SU-DHL-6 (cell line): Measurements from ENCODE around the gene YPEL3.

ENCODE experiments used
- H2AFZ ChIP-seq: fragments of 200-600 bp; sonication (generic); 2 replicates; pipeline ENCODE4 v1.6.1; 2014; ENCODE audit warnings: low read depth, mild to moderate bottlenecking, moderate library complexity, mixed read lengths, antibody characterized with exemption, low read length; ENCODE audit not compliant: severe bottlenecking
- H3F3A ChIP-seq: fragments of 200-600 bp; shearing (Covaris generic); 2 replicates; pipeline ENCODE4 v1.6.0; 2016; ENCODE audit warnings: antibody characterized with exemption, mild to moderate bottlenecking; ENCODE audit not compliant: insufficient read depth
- H3K27ac ChIP-seq: fragments of 200-600 bp; sonication (generic); 2 replicates; pipeline ENCODE4 v1.5.1; 2016; ENCODE audit warnings: low read depth, mild to moderate bottlenecking, low read length, moderate library complexity, mixed read lengths
- H3K27me3 ChIP-seq: fragments of 200-600 bp; sonication (generic), shearing (Covaris generic); 2 replicates; pipeline ENCODE4 v1.6.0; 2014; ENCODE audit warnings: mild to moderate bottlenecking, low read length
- H3K36me3 ChIP-seq: fragments of 200-600 bp; sonication (generic); 2 replicates; pipeline ENCODE4 v1.6.1; 2014; ENCODE audit warnings: mild to moderate bottlenecking, low read length, mixed read lengths
- H3K4me2 ChIP-seq: fragments of 300-600, 200-600 bp; shearing (Covaris generic), sonication (generic); 2 replicates; pipeline ENCODE4 v1.6.0; 2014; ENCODE audit warnings: low read length, low read depth, mild to moderate bottlenecking; ENCODE audit not compliant: poor library complexity, severe bottlenecking
- H3K4me3 ChIP-seq: fragments of 200-600 bp; sonication (generic); 2 replicates; pipeline ENCODE4 v1.5.1; 2014; ENCODE audit warnings: antibody characterized with exemption, low read length, mild to moderate bottlenecking, mixed read lengths; ENCODE audit not compliant: insufficient read depth, poor library complexity, severe bottlenecking
- H3K79me2 ChIP-seq: fragments of 200-600 bp; sonication (generic); 2 replicates; pipeline ENCODE4 v1.6.1; 2014; ENCODE audit warnings: mild to moderate bottlenecking, low read length, moderate library complexity; ENCODE audit not compliant: insufficient read depth
- H3K9ac ChIP-seq: fragments of 200-600 bp; sonication (generic); 2 replicates; pipeline ENCODE4 v1.7.0; 2014; ENCODE audit warnings: mild to moderate bottlenecking, low read length
- H3K9me2 ChIP-seq: fragments of 200-600 bp; sonication (generic); replicated peaks from 2 replicates; pipeline ENCODE4 v1.6.1; 2014; ENCODE audit warnings: low read length; ENCODE audit not compliant: insufficient read depth
- H3K9me3 ChIP-seq: fragments of 200-600 bp; sonication (generic); 2 replicates; pipeline ENCODE4 v1.6.1; 2014; ENCODE audit warnings: low read length, mixed read lengths; ENCODE audit not compliant: insufficient read depth
- H4K20me1 ChIP-seq: fragments of 200-600 bp; sonication (generic); 2 replicates; pipeline ENCODE4 v1.6.1; 2014; ENCODE audit warnings: low read depth, mild to moderate bottlenecking, antibody characterized with exemption, low read length, moderate library complexity, mixed read lengths
- EZH2phosphoT487 ChIP-seq: fragments of 200-600 bp; sonication (generic), shearing (Covaris generic); conservative IDR thresholded peaks from 2 replicates; pipeline ENCODE4 v1.6.1; 2018; ENCODE audit warnings: mild to moderate bottlenecking, antibody characterized with exemption, low read length, moderate library complexity, mixed read lengths
- TF ChIP-seq, protein P1 (sequence below): fragments of 200-600 bp; sonication (generic); IDR thresholded peaks from one replicate; pipeline ENCODE4 v1.5.1; 2017; ENCODE audit warnings: antibody characterized with exemption, mild to moderate bottlenecking, low read length, moderate library complexity; ENCODE audit not compliant: insufficient read depth, poor library complexity, severe bottlenecking

Gene YPEL3

DNA sequence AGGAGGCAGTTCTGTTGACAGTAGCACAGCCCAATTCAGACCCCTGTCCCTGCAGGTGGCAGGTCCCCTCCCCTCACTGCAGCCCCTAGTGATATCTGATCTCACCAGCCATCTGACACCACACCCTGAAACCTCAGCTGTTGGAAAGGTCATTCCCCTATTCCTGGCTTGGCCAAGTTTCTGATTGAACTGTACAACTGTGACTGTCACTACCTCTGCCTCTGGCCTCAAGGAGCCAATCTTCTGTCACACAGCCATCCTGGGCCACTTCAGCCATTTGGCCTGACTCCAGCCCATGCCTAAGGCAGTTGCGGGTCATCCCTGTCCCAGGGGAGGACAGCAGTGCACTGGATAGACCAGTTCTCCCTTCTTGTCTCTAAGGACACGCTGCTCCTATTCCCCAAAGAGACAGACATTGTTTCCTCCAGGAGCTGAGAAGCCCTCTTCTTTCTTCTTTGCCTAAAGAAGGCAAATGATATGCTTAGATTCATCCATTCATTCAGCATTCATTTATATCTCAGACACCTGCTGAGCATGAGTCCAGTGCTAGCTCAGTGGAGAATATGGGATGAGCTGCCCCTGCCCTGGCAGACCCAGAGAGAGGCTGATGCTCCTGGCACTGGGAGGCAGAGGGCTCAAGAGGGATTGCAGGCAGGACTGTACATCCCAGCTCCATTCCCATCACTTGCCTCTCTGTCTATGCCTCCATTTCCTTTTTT is 35.0 kb downstream of the YPEL3 start:
- H3K4me3 ChIP-seq, result no peak overlapping the region
- no peaks in the 10 kb centered on the region for H3K27me3 ChIP-seq
- no peak overlapping the region for H2AFZ ChIP-seq
- peaks cover 12% of the 10 kb centered on the region for H3K79me2 ChIP-seq
- no peaks in the 10 kb centered on the region for H3F3A ChIP-seq
- TF ChIP-seq, protein P1, sequence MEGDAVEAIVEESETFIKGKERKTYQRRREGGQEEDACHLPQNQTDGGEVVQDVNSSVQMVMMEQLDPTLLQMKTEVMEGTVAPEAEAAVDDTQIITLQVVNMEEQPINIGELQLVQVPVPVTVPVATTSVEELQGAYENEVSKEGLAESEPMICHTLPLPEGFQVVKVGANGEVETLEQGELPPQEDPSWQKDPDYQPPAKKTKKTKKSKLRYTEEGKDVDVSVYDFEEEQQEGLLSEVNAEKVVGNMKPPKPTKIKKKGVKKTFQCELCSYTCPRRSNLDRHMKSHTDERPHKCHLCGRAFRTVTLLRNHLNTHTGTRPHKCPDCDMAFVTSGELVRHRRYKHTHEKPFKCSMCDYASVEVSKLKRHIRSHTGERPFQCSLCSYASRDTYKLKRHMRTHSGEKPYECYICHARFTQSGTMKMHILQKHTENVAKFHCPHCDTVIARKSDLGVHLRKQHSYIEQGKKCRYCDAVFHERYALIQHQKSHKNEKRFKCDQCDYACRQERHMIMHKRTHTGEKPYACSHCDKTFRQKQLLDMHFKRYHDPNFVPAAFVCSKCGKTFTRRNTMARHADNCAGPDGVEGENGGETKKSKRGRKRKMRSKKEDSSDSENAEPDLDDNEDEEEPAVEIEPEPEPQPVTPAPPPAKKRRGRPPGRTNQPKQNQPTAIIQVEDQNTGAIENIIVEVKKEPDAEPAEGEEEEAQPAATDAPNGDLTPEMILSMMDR, result no peak
- no peak for TF ChIP-seq EZH2phosphoT487
- H3K9me2 ChIP-seq, result no peaks in the 10 kb centered on the region
- H3K36me3 ChIP-seq, result no peaks in the 10 kb centered on the region; the same call in 1 of the 2 replicates
- H3K9ac ChIP-seq, result no peak overlapping the region
- H3K9me3 ChIP-seq, result no peaks in the 10 kb centered on the region
- H3K27ac ChIP-seq, result no peak overlapping the region
- H3K4me2 ChIP-seq, result no peak overlapping the region
- no peaks in the 10 kb centered on the region; the same call in 1 of the 2 replicates for H4K20me1 ChIP-seq

DNA sequence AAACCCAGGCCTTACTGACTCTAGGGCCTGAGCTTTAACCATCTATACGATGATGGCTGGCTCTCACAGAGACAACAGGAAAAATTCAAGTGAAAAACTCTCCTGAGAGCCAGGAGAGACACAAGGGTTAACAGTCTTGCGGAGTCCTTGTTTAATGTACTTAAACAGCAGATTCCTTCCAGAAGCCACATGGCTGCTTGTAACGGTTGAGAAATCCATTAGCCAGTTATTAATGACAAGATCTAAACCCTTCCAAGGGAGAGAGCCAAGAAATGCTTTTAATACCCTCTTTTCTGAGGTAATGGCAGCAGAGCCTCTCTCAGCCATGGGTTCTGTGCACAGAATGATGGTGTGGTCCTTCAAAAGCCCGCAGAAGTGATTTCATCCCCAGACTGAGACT is 35.7 kb downstream of the YPEL3 start:
- Histone ChIP-seq H3K27ac (no peak overlapping the region), H2AFZ (no peak overlapping the region), H3K9me3 (no peaks in the 10 kb centered on the region), H3K4me3 (no peak overlapping the region), H3K79me2 (peaks cover 8% of the 10 kb centered on the region; the same call in 1 of the 2 replicates), H3F3A (no peaks in the 10 kb centered on the region), H3K4me2 (no peak overlapping the region), H3K27me3 (no peaks in the 10 kb centered on the region), H3K9ac (no peak overlapping the region), H3K36me3 (no peaks in the 10 kb centered on the region), H3K9me2 (no peaks in the 10 kb centered on the region), H4K20me1 (no peaks in the 10 kb centered on the region)
- TF ChIP-seq EZH2phosphoT487, result no peak
- TF ChIP-seq, protein P1, result no peak

DNA sequence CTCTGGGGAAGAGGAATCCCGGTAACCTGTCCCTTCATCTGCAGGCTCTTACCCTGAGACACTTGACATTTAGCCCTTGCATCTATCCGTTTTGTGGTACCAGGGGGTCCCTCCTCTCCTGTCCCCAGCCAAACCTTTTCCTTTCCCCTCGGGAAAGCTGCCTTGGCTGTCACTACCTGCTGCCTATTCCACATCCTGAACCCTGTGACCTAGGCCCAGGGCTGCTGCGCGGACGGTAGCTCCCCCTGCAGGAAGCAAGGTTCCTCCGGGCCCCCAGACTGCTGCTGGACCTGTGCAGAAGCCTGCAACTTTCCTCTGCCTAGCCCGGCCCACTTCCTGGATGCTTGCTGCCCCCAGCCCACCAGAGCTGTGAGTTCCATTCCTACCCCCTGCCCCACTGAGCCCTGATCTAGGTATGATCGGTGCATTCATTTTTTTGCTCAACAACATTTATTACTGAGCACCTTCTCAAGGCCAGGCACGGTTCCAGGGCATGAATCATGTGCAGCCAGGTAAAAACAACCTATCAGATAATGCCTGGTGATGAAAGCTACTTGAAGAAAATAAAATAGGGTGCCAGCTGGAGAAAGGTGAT is 41.0 kb downstream of the YPEL3 start:
- Histone ChIP-seq H3K9me3 (no peaks in the 10 kb centered on the region), H4K20me1 (no peaks in the 10 kb centered on the region), H3K4me3 (no peak overlapping the region), H3K36me3 (no peaks in the 10 kb centered on the region), H3K4me2 (no peak overlapping the region), H3K79me2 (no peaks in the 10 kb centered on the region), H3K27me3 (no peaks in the 10 kb centered on the region), H3K9ac (no peak overlapping the region), H3K9me2 (no peaks in the 10 kb centered on the region), H3K27ac (no peak overlapping the region), H2AFZ (no peak overlapping the region), H3F3A (no peaks in the 10 kb centered on the region; the same call in 1 of the 2 replicates)
- TF ChIP-seq, protein P1, result peak; percentile 71
- TF ChIP-seq EZH2phosphoT487, result no peak
